Prostate gland (tissue), 2 donors: ENCODE measurements around the gene DMRTC1B. TPM values are rescaled to one million over a fixed set of nuclear protein-coding genes. Genes with fewer than 3 reads are reported as not detected.
"Not testable (repeated sequence)": the region's sequence is repeated elsewhere in the genome, so short reads cannot be mapped to it uniquely, and the experiment has no call there.

Source experiments
- DNase-seq: peaks from one replicate; pipeline ENCODE4 v3.0.0-alpha.2; 2019; ENCODE audit warnings: low spot score
- H3K27ac ChIP-seq, 2 donors: fragments of 200-600 bp; sonication (generic); 2 replicates each; pipeline ENCODE4 v1.5.1; 2017 to 2019
- H3K27me3 ChIP-seq: fragments of 200-600 bp; sonication (generic); replicated peaks from 2 replicates; pipeline ENCODE4 v1.5.1; 2019; ENCODE audit not compliant: insufficient read depth
- H3K36me3 ChIP-seq, 2 donors: fragments of 200-600 bp; sonication (generic); 1 replicate in 1 of 2; 2 replicates in 1 of 2; pipeline versions ENCODE4 v1.5.1 to v1.8.1; 2017 to 2019
- H3K4me1 ChIP-seq: fragments of 200-600 bp; sonication (generic); replicated peaks from 2 replicates; pipeline ENCODE4 v1.5.1; 2019
- H3K4me3 ChIP-seq, 2 donors: fragments of 200-600 bp; sonication (generic); 2 replicates each; pipeline ENCODE4 v1.5.1; 2017 to 2019
- H3K9me3 ChIP-seq: fragments of 200-600 bp; sonication (generic); 2 replicates; pipeline ENCODE4 v1.5.1; 2017
- POLR2A ChIP-seq: fragments of 450-650 bp; IDR thresholded peaks from one replicate; pipeline ENCODE4 v1.6.1; 2016; ENCODE audit warnings: antibody characterized with exemption, mild to moderate bottlenecking
- POLR2AphosphoS5 ChIP-seq: sonication (generic); formaldehyde crosslinking; IDR thresholded peaks from one replicate; pipeline ENCODE4 v1.6.1; 2017; ENCODE audit warnings: antibody characterized with exemption
- WGBS: methylation state at CpG from one replicate; pipeline ENCODE4 v1.1.5; 2018; 5-methylcytosine and 5-hydroxymethylcytosine counted together
- intact Hi-C: fragments of 100-400 bp; cut with DNase I; formaldehyde crosslinking; loops from one replicate; pipeline ENCODE4 v1.14.2; 2022
- total RNA-seq, 2 donors: library from RNA; depleted of rRNA; stranded (reverse); fragments of >200 nt; gene quantifications; one replicate each; pipeline ENCODE4 v1.1.0, GENCODE V29; 2016
- TF ChIP-seq, protein P1 (sequence below), 4 experiments: fragments of 200-600 bp in 2 of 4; fragments of 450-650 bp in 2 of 4; sonication (generic) in 2 of 4; IDR thresholded peaks; 1 replicate in 3 of 4; 2 replicates in 1 of 4; pipeline ENCODE4 v1.5.1; 2016 to 2019; ENCODE audit warnings: antibody characterized with exemption in 4 of 4, mild to moderate bottlenecking in 2 of 4, moderate library complexity in 2 of 4

DMRTC1B gene, protein sequence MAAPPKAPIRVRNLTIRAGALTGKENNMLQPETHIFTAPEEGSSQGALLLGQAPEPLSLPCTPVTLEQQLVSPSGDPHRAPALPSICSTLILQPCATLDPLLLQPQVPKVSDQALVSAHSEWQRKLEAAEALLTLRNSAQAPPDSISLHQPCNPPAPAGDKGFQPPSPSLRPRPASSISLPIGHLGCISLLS
- 1 to 10 TPM; 2.8 to 4.4 TPM for total RNA-seq

GRCh38 chrX:72776653-72777466 lies at the start of gene DMRTC1B:
DMRTC1B (plus strand) TSS chrX:72776890; CDS start chrX:72845136, 68,246 bp downstream.
- DNase-seq, H3K4me3 ChIP-seq, H3K27ac ChIP-seq, H3K36me3 ChIP-seq, H3K9me3 ChIP-seq, intact Hi-C loops, H3K27me3 ChIP-seq, H3K4me1 ChIP-seq: not testable (repeated sequence)
- no CpG with 5 or more reads among the region's 44 CpGs for WGBS

DNA sequence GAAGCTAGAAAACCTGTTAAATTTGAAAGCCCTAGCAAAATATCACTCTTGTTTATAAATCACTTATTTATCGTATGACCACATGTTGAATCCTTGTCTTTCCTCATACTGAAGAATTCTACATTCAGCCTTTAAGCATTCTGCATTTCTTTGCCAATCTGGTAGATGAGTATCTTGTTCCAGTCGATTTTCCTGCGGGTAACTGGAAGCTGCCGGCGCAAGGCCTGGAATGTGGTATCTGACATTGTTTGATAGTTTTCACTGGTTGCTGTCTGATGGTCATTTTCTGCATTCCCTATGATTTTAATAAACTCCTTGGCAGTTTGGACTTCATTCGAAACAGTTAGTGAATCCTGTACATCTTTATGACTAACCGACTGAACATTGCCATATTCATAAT lies 48.8 kb upstream of the DMRTC1B start:
- H3K4me1 ChIP-seq: no peaks in the 10 kb centered on the region
- DNase-seq: no peak
- intact Hi-C loops: no loop called here
- no peaks in the 10 kb centered on the region for H3K36me3 ChIP-seq
- 77% methylated on average over 7 of the region's 7 CpGs for WGBS
- no peak overlapping the region for H3K4me3 ChIP-seq
- TF ChIP-seq POLR2AphosphoS5 (no peak), POLR2A (no peak)
- TF ChIP-seq, protein P1, sequence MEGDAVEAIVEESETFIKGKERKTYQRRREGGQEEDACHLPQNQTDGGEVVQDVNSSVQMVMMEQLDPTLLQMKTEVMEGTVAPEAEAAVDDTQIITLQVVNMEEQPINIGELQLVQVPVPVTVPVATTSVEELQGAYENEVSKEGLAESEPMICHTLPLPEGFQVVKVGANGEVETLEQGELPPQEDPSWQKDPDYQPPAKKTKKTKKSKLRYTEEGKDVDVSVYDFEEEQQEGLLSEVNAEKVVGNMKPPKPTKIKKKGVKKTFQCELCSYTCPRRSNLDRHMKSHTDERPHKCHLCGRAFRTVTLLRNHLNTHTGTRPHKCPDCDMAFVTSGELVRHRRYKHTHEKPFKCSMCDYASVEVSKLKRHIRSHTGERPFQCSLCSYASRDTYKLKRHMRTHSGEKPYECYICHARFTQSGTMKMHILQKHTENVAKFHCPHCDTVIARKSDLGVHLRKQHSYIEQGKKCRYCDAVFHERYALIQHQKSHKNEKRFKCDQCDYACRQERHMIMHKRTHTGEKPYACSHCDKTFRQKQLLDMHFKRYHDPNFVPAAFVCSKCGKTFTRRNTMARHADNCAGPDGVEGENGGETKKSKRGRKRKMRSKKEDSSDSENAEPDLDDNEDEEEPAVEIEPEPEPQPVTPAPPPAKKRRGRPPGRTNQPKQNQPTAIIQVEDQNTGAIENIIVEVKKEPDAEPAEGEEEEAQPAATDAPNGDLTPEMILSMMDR (IDR thresholded peaks at IDR 0.05): no peak
- H3K9me3 ChIP-seq: no peaks in the 10 kb centered on the region
- H3K27ac ChIP-seq: no peak overlapping the region
- no peaks in the 10 kb centered on the region for H3K27me3 ChIP-seq

DNA sequence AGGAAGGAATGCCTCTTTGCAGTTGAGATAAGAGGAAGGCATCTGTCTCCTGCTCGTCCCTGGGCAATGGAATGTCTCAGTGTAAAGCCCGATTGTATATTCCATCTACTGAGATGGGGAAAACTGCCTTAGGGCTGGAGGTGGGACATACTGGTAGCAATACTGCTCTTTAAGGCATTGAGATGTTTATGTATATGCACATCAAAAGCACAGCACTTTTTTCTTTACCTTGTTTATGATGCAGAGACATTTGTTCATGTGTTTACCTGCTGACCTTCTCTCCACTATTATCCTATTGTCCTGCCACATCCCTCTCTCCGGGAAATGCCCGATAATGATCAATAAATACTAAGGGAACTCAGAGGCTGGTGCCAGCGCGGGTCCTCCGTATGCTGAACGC lies 43.1 kb upstream of the DMRTC1B start:
- H3K27me3 ChIP-seq, intact Hi-C loops, H3K36me3 ChIP-seq, DNase-seq, H3K4me1 ChIP-seq, H3K27ac ChIP-seq, H3K4me3 ChIP-seq, H3K9me3 ChIP-seq: not testable (repeated sequence)
- WGBS: 20% methylated on average over 8 of the region's 8 CpGs

DNA sequence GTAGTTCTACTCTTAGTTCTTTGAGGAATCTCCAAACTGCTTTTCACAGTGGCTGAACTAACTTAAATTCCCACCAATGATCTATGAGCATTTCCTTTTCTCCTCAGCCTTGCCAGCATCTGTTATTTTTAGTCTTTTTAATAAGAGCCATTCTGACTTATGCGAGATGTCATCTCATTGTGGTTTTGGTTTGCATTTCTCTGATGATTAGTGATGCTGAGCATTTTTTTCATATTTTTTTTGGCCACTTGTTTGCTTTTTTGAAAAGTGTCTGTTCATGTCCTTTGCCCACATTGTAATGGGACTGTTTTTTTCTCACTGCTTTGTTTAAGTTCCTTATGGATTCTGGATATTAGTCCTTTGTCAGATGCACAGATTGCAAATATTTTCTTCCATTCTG lies 41.1 kb upstream of the DMRTC1B start:
- H3K9me3 ChIP-seq: no peaks in the 10 kb centered on the region
- no peak for DNase-seq
- no peak overlapping the region for H3K4me3 ChIP-seq
- no peak overlapping the region for H3K27ac ChIP-seq
- H3K36me3 ChIP-seq: no peaks in the 10 kb centered on the region
- intact Hi-C loops: no loop called here
- TF ChIP-seq POLR2A: no peak
- TF ChIP-seq POLR2AphosphoS5: no peak
- TF ChIP-seq, protein P1 (IDR thresholded peaks at IDR 0.05): no peak
- 85% methylated on average over 1 of the region's 1 CpG for WGBS
- no peaks in the 10 kb centered on the region for H3K27me3 ChIP-seq
- no peaks in the 10 kb centered on the region for H3K4me1 ChIP-seq

DNA sequence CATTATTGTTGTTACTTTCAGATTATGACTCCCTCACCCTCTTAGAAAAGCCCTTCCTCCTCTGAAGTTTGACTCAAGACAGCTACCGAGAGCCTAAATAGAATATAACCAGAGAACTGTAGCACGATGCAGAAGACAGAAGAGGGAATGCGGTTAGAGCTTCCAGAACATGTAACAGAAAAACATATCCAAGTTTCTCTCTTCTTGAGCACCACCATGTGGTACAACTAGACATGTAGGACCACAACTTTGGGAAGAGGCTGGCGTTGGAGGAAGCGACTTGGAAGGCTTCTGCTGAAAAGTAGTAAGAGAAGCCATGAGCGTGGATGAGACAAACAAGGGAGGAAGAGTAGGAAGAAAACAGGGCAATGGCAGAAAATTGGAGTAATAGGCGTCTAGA lies 31.1 kb upstream of the DMRTC1B start:
- intact Hi-C loops, H3K4me3 ChIP-seq, H3K9me3 ChIP-seq, DNase-seq, H3K27me3 ChIP-seq, H3K27ac ChIP-seq, H3K4me1 ChIP-seq, H3K36me3 ChIP-seq: not testable (repeated sequence)
- WGBS: no CpG with 5 or more reads among the region's 7 CpGs

DNA sequence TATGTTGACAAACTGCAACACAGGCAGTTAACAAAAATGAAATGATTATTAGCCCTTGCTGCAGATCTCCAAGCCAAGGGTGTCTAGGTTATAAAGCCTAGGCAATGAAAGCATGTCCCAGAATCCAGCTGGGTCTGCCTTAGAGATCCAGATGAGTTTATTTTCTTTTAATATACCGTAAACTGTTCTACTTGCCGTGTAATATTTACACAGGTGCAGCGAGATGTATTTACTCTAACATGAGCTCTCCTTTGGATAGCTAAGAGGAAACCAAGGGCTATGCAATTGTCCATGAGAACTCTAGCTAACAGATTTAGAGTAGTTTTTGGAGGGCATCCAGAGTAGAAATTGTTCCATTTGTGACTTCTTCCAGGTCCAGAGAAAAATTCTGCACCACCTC lies 28.1 kb upstream of the DMRTC1B start:
- H3K9me3 ChIP-seq, intact Hi-C loops, H3K4me3 ChIP-seq, H3K27me3 ChIP-seq, H3K27ac ChIP-seq, DNase-seq, H3K36me3 ChIP-seq, H3K4me1 ChIP-seq: not testable (repeated sequence)
- no CpG with 5 or more reads among the region's 3 CpGs for WGBS

DNA sequence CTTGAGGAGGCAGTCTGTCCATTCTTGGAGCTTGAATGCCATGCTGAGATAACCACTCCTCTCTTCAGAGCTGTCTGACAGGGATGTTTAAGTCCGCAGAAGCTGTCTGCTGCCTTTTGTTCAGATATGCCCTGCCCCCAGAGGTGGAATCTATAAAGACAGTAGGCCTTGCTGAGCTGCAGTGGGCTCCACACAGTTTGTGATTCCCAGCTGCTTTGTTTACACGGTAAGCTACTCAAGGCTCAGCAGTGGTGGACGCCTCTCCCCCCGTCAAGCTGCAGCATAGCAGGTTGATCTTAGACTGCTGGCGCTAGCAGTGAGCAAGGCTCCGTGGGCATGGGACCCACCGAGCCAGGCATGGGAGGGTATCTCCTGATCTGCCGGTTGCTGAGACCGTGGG lies 16.2 kb upstream of the DMRTC1B start:
- H3K4me3 ChIP-seq, H3K27me3 ChIP-seq, DNase-seq, H3K36me3 ChIP-seq, H3K4me1 ChIP-seq, H3K9me3 ChIP-seq, H3K27ac ChIP-seq, intact Hi-C loops: not testable (repeated sequence)
- no CpG with 5 or more reads among the region's 9 CpGs for WGBS

GRCh38 chrX:72777467-72777790 lies 739 bp downstream of the DMRTC1B start:
- H3K27ac ChIP-seq, H3K4me3 ChIP-seq, H3K4me1 ChIP-seq, H3K36me3 ChIP-seq, intact Hi-C loops, DNase-seq, H3K9me3 ChIP-seq, H3K27me3 ChIP-seq: not testable (repeated sequence)
- no CpG with 5 or more reads among the region's 15 CpGs for WGBS

DNA sequence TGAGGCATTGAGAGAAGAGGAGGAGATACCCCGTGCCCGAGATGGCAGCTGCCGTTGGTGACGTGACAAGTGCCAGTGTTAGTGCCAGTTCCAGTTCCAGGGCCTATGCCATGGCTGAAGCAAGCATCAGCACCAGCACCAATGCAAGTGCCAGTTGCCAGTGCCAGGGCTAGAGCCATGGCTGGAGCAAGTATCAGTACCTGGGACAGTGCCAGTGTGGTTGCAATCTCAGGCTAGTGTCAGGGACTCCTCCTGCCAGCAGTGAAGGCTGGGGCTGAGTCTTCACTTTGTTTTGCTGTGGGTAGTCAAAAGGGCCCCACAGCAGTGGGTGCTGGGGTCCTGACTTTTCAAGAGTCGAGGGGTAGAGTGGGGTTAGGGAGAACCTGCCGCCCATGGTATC lies 1.5 kb downstream of the DMRTC1B start:
- H3K4me1 ChIP-seq, H3K4me3 ChIP-seq, H3K36me3 ChIP-seq, H3K27me3 ChIP-seq, intact Hi-C loops, DNase-seq, H3K9me3 ChIP-seq, H3K27ac ChIP-seq: not testable (repeated sequence)
- no CpG with 5 or more reads among the region's 6 CpGs for WGBS

GRCh38 chrX:72782560-72782959 lies 5.9 kb downstream of the DMRTC1B start, which contains the start of gene FAM236B:
FAM236B (minus strand) TSS chrX:72782660; CDS start chrX:72782560, 100 bp downstream.
- H3K27me3 ChIP-seq, DNase-seq, H3K4me1 ChIP-seq, H3K27ac ChIP-seq, H3K36me3 ChIP-seq, H3K9me3 ChIP-seq, intact Hi-C loops, H3K4me3 ChIP-seq: not testable (repeated sequence)
- no CpG with 5 or more reads among the region's 15 CpGs for WGBS
